Measurements from ENCODE around the gene DIP2C.

DIP2C gene

GRCh38 chr10:631266-631665 is 58.2 kb downstream of the DIP2C start:
- no peaks in the 10 kb centered on the region for H3K9me2 ChIP-seq (replicated peaks; ENCODE audit: low read depth, low read length)
- H3K4me1 ChIP-seq (ENCODE audit: insufficient read depth, low read length, poor library complexity, severe bottlenecking): peaks cover 13% of the 10 kb centered on the region
- no peak overlapping the region for H2AFZ ChIP-seq (ENCODE audit: low read length)
- no peaks in the 10 kb centered on the region for H3K9me3 ChIP-seq (ENCODE audit: insufficient read depth, low read depth, low read length)
- H4K20me1 ChIP-seq (ENCODE audit: insufficient read depth, low read length, poor library complexity, severe bottlenecking): no peaks in the 10 kb centered on the region
- no peaks in the 10 kb centered on the region for H3K27me3 ChIP-seq (ENCODE audit: insufficient read depth, low read length, poor library complexity, severe bottlenecking)
- TF ChIP-seq CTCF (conservative IDR thresholded peaks at IDR 0.05; ENCODE audit: low read length) (no peak), EZH2phosphoT487 (IDR thresholded peaks at IDR 0.05; ENCODE audit: borderline replicate concordance) (no peak)
- H3F3A ChIP-seq (ENCODE audit: low read depth): no peaks in the 10 kb centered on the region
- no peak overlapping the region for H3K4me3 ChIP-seq (ENCODE audit: low read length, poor library complexity, severe bottlenecking)
- no peaks in the 10 kb centered on the region for H3K79me2 ChIP-seq (ENCODE audit: insufficient read depth, low read length)
- no peak overlapping the region for H3K4me2 ChIP-seq (ENCODE audit: low read depth, low read length, poor library complexity, severe bottlenecking)
- H3K9ac ChIP-seq (ENCODE audit: low read depth, low read length, poor library complexity, severe bottlenecking): no peak overlapping the region
- H3K36me3 ChIP-seq (ENCODE audit: insufficient read depth, low read length): no peaks in the 10 kb centered on the region

DNA sequence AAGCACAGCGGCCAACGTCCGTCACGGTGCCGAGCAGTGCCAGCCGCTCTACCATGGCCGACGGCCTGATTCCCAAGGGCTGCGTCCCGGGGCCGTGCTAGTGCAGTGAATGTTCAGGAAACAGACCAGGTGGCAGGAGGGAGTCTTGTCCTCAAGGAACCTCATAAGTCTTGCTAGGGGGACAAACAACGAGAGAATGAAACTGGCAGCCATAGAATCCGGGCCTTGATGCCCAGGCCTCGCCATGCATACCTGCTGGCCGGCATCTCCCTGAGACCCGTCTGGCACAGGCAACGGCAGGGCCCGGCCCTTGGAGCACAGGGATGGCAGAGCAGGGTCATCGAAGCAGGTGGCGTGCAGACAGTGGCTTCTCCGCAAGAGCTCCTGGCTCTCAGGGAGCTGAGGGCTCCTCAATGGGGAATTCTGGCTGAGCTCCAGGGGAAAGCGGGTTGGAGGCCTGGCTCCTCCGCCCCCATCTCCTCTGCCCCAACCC is 58.8 kb downstream of the DIP2C start:
- H3K27me3 ChIP-seq (ENCODE audit: insufficient read depth, low read length, poor library complexity, severe bottlenecking): no peaks in the 10 kb centered on the region
- H3K79me2 ChIP-seq (ENCODE audit: insufficient read depth, low read length): no peaks in the 10 kb centered on the region
- no peak overlapping the region for H3K9ac ChIP-seq (ENCODE audit: low read depth, low read length, poor library complexity, severe bottlenecking)
- no peaks in the 10 kb centered on the region for H3K9me2 ChIP-seq (replicated peaks; ENCODE audit: low read depth, low read length)
- H3K4me3 ChIP-seq (ENCODE audit: low read length, poor library complexity, severe bottlenecking): no peak overlapping the region
- no peaks in the 10 kb centered on the region for H3K36me3 ChIP-seq (ENCODE audit: insufficient read depth, low read length)
- no peak overlapping the region for H2AFZ ChIP-seq (ENCODE audit: low read length)
- TF ChIP-seq CTCF (conservative IDR thresholded peaks at IDR 0.05; ENCODE audit: low read length) (no peak), EZH2phosphoT487 (IDR thresholded peaks at IDR 0.05; ENCODE audit: borderline replicate concordance) (no peak)
- no peak overlapping the region for H3K4me2 ChIP-seq (ENCODE audit: low read depth, low read length, poor library complexity, severe bottlenecking)
- H4K20me1 ChIP-seq (ENCODE audit: insufficient read depth, low read length, poor library complexity, severe bottlenecking): no peaks in the 10 kb centered on the region
- H3K9me3 ChIP-seq (ENCODE audit: insufficient read depth, low read depth, low read length): no peaks in the 10 kb centered on the region
- H3F3A ChIP-seq (ENCODE audit: low read depth): no peaks in the 10 kb centered on the region
- peaks cover 13% of the 10 kb centered on the region for H3K4me1 ChIP-seq (ENCODE audit: insufficient read depth, low read length, poor library complexity, severe bottlenecking)

DNA sequence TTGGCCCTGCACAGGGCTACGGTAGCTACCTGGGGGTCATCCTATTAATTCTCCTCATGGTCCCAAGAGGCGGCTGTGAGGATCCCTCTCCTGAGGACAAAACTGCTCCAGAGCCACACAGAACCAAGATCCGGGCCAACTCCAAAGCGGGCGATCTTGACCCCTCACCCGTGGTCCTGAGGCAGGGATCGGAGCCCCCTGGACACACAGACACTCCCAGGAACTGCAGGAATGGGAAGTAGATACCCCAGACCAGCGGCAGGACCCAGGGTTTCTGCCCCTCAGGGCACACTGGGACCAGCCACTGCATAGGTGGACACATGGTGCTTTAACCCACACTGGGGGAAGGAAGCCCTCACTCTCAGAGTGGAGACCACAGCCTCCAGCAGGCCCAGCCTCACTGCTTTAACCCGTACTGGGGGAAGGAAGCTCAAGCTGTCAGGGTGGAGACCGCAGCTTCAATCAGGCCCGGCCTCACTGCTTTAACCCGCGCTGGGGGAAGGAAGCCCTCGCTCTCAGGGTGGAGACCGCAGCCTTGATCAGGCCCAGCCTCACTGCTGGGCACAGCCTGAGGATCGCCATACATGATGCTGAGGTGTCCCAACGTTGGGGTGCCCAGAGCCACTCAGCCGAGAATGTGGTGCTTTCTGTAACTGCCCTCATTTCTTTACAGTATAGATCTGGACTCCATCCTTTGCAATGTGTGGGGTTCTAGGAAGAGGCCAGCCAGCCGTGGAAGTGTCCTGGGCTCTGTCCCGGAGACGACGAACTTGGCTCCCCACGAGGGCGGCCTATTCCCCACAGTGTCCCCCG is 60.1 kb downstream of the DIP2C start:
- H3K4me3 ChIP-seq (ENCODE audit: low read length, poor library complexity, severe bottlenecking): no peak overlapping the region
- no peaks in the 10 kb centered on the region for H3K9me2 ChIP-seq (replicated peaks; ENCODE audit: low read depth, low read length)

More for the DNA sequence above, 60.1 kb downstream of the DIP2C start:
- H4K20me1 ChIP-seq (ENCODE audit: insufficient read depth, low read length, poor library complexity, severe bottlenecking): no peaks in the 10 kb centered on the region
- TF ChIP-seq EZH2phosphoT487 (IDR thresholded peaks at IDR 0.05; ENCODE audit: borderline replicate concordance) (no peak), CTCF (conservative IDR thresholded peaks at IDR 0.05; ENCODE audit: low read length) (no peak)
- H3K36me3 ChIP-seq (ENCODE audit: insufficient read depth, low read length): no peaks in the 10 kb centered on the region
- H3K4me1 ChIP-seq (ENCODE audit: insufficient read depth, low read length, poor library complexity, severe bottlenecking): peaks cover 13% of the 10 kb centered on the region
- no peaks in the 10 kb centered on the region for H3K79me2 ChIP-seq (ENCODE audit: insufficient read depth, low read length)
- no peak overlapping the region for H3K9ac ChIP-seq (ENCODE audit: low read depth, low read length, poor library complexity, severe bottlenecking)
- no peak overlapping the region for H2AFZ ChIP-seq (ENCODE audit: low read length)
- H3F3A ChIP-seq (ENCODE audit: low read depth): no peaks in the 10 kb centered on the region
- peak overlapping the region; percentile 18 for H3K4me2 ChIP-seq (ENCODE audit: low read depth, low read length, poor library complexity, severe bottlenecking)
- no peaks in the 10 kb centered on the region for H3K27me3 ChIP-seq (ENCODE audit: insufficient read depth, low read length, poor library complexity, severe bottlenecking)
- no peaks in the 10 kb centered on the region for H3K9me3 ChIP-seq (ENCODE audit: insufficient read depth, low read depth, low read length)

Data from Loucy (cell line).